GM23338 (cell line): Measurements from ENCODE around the gene KSR2. TPM values are rescaled to one million over a fixed set of nuclear protein-coding genes. Genes with fewer than 3 reads are reported as not detected.

Experiments used
- ATAC-seq: fragments of 200-7000 bp; cut with Tn5 transposase; 3 replicates; pipeline ENCODE4 v1.9.1; 2020
- DNase-seq: peaks from one replicate; pipeline ENCODE4 v3.0.0-alpha.2; 2015; ENCODE audit warnings: low spot score
- H2AFZ ChIP-seq: fragments of 200-600 bp; sonication (generic); 2 replicates; pipeline ENCODE4 v1.8.0; 2016; ENCODE audit warnings: antibody characterized with exemption, mild to moderate bottlenecking, moderate library complexity
- H3F3A ChIP-seq: fragments of 200-600 bp; sonication (generic); replicated peaks from 2 replicates; pipeline ENCODE4 v1.8.0; 2017; ENCODE audit warnings: antibody characterized with exemption, mixed run types, low read depth
- H3K27ac ChIP-seq: fragments of 200-600 bp; sonication (generic); 2 replicates; pipeline ENCODE4 v1.6.1; 2016; ENCODE audit warnings: low read depth
- H3K27me3 ChIP-seq: fragments of 200-600 bp; sonication (generic); 2 replicates; pipeline ENCODE4 v1.8.0; 2016; ENCODE audit warnings: mild to moderate bottlenecking, mixed run types, moderate library complexity; ENCODE audit not compliant: insufficient read depth
- H3K36me3 ChIP-seq: fragments of 200-600 bp; sonication (generic); 2 replicates; pipeline ENCODE4 v1.8.0; 2016; ENCODE audit warnings: mild to moderate bottlenecking; ENCODE audit not compliant: insufficient read depth
- H3K4me1 ChIP-seq: fragments of 200-600 bp; sonication (generic); 2 replicates; pipeline ENCODE4 v1.8.0; 2016; ENCODE audit warnings: mild to moderate bottlenecking, moderate library complexity; ENCODE audit not compliant: insufficient read depth
- H3K4me2 ChIP-seq: fragments of 200-600 bp; sonication (generic); 2 replicates; pipeline ENCODE4 v1.7.1; 2017; ENCODE audit warnings: mixed run types
- H3K4me3 ChIP-seq: fragments of 200-600 bp; sonication (generic); 2 replicates; pipeline ENCODE4 v1.6.1; 2016; ENCODE audit warnings: mixed run types
- H3K79me2 ChIP-seq: fragments of 200-600 bp; sonication (generic); replicated peaks from 2 replicates; pipeline ENCODE4 v1.8.0; 2017; ENCODE audit warnings: mild to moderate bottlenecking; ENCODE audit not compliant: insufficient read depth
- H3K9me2 ChIP-seq: fragments of 200-600 bp; sonication (generic); 2 replicates; pipeline ENCODE4 v1.8.0; 2017; ENCODE audit not compliant: insufficient read depth
- H4K20me1 ChIP-seq: fragments of 200-600 bp; sonication (generic); replicated peaks from 2 replicates; pipeline ENCODE4 v1.8.0; 2017; ENCODE audit warnings: mild to moderate bottlenecking; ENCODE audit not compliant: insufficient read depth
- H3K27ac Mint-ChIP-seq: 2 replicates; pipeline ENCODE4 v1.8.0; 2020; ENCODE audit warnings: inconsistent platforms, mild to moderate bottlenecking, moderate library complexity, mixed read lengths
- H3K27me3 Mint-ChIP-seq: 3 replicates; pipeline ENCODE4 v1.8.0; 2022; ENCODE audit warnings: low read depth, mild to moderate bottlenecking, moderate library complexity, mixed read lengths, inconsistent platforms; ENCODE audit not compliant: insufficient read depth, poor library complexity
- H3K36me3 Mint-ChIP-seq: 3 replicates; pipeline ENCODE4 v1.8.0; 2021; ENCODE audit warnings: low read depth, mild to moderate bottlenecking, inconsistent platforms, moderate library complexity, mixed read lengths
- H3K4me1 Mint-ChIP-seq: 3 replicates; pipeline ENCODE4 v1.8.0; 2020; ENCODE audit warnings: mild to moderate bottlenecking, inconsistent platforms, mixed read lengths
- H3K4me3 Mint-ChIP-seq: 3 replicates; pipeline ENCODE4 v1.8.0; 2021; ENCODE audit warnings: moderate library complexity, mild to moderate bottlenecking, inconsistent platforms, mixed read lengths
- H3K9me3 Mint-ChIP-seq: 3 replicates; pipeline ENCODE4 v1.8.0; 2020; ENCODE audit warnings: moderate library complexity, mild to moderate bottlenecking, inconsistent platforms, mixed read lengths
- CREB1 ChIP-seq: fragments of 250-450 bp; sonication (Bioruptor Pico); IDR thresholded peaks from 2 replicates; pipeline ENCODE4 v1.5.0; 2020; ENCODE audit warnings: low read depth, mild to moderate bottlenecking, moderate library complexity
- POLR2AphosphoS5 ChIP-seq: IDR thresholded peaks from 2 replicates; pipeline ENCODE4 v1.6.1; 2016; ENCODE audit warnings: antibody characterized with exemption, low read depth
- ZNF331 ChIP-seq: fragments of 250-450 bp; sonication (Bioruptor Pico); IDR thresholded peaks from 2 replicates; pipeline ENCODE4 v1.5.0; 2020; ENCODE audit warnings: low read depth, mild to moderate bottlenecking, moderate library complexity
- polyA plus RNA-seq: library from polyadenylated mRNA; unstranded; fragments of >200 nt; fragmentation: Nextera tagmentation; extraction: Ambion mirVana; gene quantifications from 2 replicates; pipeline ENCODE4 v1.2.1, GENCODE V29; 2016
- total RNA-seq: library from RNA; depleted of rRNA; stranded (reverse); fragments of >200 nt; shearing (Covaris generic); gene quantifications from 2 replicates; pipeline ENCODE4 v1.2.3, GENCODE V29; 2014
- TF ChIP-seq, protein P1 (sequence below): fragments of 250-450 bp; sonication (Bioruptor Pico); IDR thresholded peaks from 2 replicates; pipeline ENCODE4 v1.5.0; 2020; ENCODE audit warnings: mild to moderate bottlenecking, moderate library complexity
- TF ChIP-seq, protein P2 (sequence below), 2 experiments: fragments of 200-600 bp in 1 of 2; sonication (generic) in 1 of 2; conservative IDR thresholded peaks; 2 replicates each; pipeline versions ENCODE4 v1.5.1 to v1.6.1; 2016 to 2017; ENCODE audit warnings: antibody characterized with exemption in 2 of 2, low read depth in 2 of 2, mild to moderate bottlenecking in 2 of 2, moderate library complexity in 1 of 2

KSR2 gene
- total and polyA plus RNA-seq, 2 experiments from 2014 or later, result 1.1 to 2.7 TPM

GRCh38 chr12:118015306-118015705, 46.5 kb upstream of the KSR2 start:
- H3K9me3 Mint-ChIP-seq, result no peaks in the 10 kb centered on the region
- H3K27me3 Mint-ChIP-seq, result peaks cover 11% of the 10 kb centered on the region
- no peak overlapping the region for H3K4me3 ChIP-seq
- peaks cover 13% of the 10 kb centered on the region for H3K4me1 Mint-ChIP-seq
- peak overlapping the region; percentile 90 for H2AFZ ChIP-seq
- H3K36me3 Mint-ChIP-seq, result peaks cover 23% of the 10 kb centered on the region
- no peak overlapping the region for H3K27ac Mint-ChIP-seq
- ATAC-seq, result no peak
- no peak overlapping the region for H3K4me2 ChIP-seq
- TF ChIP-seq CREB1 (CRISPR knock-in tag) (no peak), POLR2AphosphoS5 (no peak)
- TF ChIP-seq, protein P1, sequence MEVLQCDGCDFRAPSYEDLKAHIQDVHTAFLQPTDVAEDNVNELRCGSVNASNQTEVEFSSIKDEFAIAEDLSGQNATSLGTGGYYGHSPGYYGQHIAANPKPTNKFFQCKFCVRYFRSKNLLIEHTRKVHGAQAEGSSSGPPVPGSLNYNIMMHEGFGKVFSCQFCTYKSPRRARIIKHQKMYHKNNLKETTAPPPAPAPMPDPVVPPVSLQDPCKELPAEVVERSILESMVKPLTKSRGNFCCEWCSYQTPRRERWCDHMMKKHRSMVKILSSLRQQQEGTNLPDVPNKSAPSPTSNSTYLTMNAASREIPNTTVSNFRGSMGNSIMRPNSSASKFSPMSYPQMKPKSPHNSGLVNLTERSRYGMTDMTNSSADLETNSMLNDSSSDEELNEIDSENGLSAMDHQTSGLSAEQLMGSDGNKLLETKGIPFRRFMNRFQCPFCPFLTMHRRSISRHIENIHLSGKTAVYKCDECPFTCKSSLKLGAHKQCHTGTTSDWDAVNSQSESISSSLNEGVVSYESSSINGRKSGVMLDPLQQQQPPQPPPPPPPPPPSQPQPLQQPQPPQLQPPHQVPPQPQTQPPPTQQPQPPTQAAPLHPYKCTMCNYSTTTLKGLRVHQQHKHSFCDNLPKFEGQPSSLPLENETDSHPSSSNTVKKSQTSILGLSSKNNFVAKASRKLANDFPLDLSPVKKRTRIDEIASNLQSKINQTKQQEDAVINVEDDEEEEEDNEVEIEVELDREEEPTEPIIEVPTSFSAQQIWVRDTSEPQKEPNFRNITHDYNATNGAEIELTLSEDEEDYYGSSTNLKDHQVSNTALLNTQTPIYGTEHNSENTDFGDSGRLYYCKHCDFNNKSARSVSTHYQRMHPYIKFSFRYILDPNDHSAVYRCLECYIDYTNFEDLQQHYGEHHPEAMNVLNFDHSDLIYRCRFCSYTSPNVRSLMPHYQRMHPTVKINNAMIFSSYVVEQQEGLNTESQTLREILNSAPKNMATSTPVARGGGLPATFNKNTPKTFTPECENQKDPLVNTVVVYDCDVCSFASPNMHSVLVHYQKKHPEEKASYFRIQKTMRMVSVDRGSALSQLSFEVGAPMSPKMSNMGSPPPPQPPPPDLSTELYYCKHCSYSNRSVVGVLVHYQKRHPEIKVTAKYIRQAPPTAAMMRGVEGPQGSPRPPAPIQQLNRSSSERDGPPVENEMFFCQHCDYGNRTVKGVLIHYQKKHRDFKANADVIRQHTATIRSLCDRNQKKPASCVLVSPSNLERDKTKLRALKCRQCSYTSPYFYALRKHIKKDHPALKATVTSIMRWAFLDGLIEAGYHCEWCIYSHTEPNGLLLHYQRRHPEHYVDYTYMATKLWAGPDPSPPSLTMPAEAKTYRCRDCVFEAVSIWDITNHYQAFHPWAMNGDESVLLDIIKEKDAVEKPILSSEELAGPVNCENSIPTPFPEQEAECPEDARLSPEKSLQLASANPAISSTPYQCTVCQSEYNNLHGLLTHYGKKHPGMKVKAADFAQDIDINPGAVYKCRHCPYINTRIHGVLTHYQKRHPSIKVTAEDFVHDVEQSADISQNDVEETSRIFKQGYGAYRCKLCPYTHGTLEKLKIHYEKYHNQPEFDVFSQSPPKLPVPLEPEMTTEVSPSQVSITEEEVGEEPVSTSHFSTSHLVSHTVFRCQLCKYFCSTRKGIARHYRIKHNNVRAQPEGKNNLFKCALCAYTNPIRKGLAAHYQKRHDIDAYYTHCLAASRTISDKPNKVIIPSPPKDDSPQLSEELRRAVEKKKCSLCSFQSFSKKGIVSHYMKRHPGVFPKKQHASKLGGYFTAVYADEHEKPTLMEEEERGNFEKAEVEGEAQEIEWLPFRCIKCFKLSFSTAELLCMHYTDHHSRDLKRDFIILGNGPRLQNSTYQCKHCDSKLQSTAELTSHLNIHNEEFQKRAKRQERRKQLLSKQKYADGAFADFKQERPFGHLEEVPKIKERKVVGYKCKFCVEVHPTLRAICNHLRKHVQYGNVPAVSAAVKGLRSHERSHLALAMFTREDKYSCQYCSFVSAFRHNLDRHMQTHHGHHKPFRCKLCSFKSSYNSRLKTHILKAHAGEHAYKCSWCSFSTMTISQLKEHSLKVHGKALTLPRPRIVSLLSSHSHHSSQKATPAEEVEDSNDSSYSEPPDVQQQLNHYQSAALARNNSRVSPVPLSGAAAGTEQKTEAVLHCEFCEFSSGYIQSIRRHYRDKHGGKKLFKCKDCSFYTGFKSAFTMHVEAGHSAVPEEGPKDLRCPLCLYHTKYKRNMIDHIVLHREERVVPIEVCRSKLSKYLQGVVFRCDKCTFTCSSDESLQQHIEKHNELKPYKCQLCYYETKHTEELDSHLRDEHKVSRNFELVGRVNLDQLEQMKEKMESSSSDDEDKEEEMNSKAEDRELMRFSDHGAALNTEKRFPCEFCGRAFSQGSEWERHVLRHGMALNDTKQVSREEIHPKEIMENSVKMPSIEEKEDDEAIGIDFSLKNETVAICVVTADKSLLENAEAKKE, result no peak
- TF ChIP-seq, protein P2, sequence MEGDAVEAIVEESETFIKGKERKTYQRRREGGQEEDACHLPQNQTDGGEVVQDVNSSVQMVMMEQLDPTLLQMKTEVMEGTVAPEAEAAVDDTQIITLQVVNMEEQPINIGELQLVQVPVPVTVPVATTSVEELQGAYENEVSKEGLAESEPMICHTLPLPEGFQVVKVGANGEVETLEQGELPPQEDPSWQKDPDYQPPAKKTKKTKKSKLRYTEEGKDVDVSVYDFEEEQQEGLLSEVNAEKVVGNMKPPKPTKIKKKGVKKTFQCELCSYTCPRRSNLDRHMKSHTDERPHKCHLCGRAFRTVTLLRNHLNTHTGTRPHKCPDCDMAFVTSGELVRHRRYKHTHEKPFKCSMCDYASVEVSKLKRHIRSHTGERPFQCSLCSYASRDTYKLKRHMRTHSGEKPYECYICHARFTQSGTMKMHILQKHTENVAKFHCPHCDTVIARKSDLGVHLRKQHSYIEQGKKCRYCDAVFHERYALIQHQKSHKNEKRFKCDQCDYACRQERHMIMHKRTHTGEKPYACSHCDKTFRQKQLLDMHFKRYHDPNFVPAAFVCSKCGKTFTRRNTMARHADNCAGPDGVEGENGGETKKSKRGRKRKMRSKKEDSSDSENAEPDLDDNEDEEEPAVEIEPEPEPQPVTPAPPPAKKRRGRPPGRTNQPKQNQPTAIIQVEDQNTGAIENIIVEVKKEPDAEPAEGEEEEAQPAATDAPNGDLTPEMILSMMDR (conservative IDR thresholded peaks at IDR 0.05; ENCODE audit: low read depth in 2 of 2), result no peak
- H3K79me2 ChIP-seq, result peaks cover 27% of the 10 kb centered on the region
- no peak for DNase-seq
- H3K9me2 ChIP-seq, result no peaks in the 10 kb centered on the region
- H3K4me3 Mint-ChIP-seq, result no peak overlapping the region
- no peak overlapping the region for H3K27ac ChIP-seq
- H3K27me3 ChIP-seq, result no peaks in the 10 kb centered on the region
- no peaks in the 10 kb centered on the region for H3F3A ChIP-seq
- H4K20me1 ChIP-seq, result peaks cover 5% of the 10 kb centered on the region
- peaks cover 15% of the 10 kb centered on the region for H3K36me3 ChIP-seq
- peaks cover 13% of the 10 kb centered on the region for H3K4me1 ChIP-seq

- Histone ChIP-seq H3K4me1 (peaks cover 13% of the 10 kb centered on the region), H3K4me3 (no peak overlapping the region), H3K4me2 (no peak overlapping the region), H3K36me3 (no peaks in the 10 kb centered on the region), H3K79me2 (peaks cover 14% of the 10 kb centered on the region), H3K27ac (no peak overlapping the region), H2AFZ (no peak overlapping the region), H4K20me1 (peaks cover 5% of the 10 kb centered on the region; the same call in 1 of the 2 replicates), H3K27me3 (no peaks in the 10 kb centered on the region), H3F3A (no peaks in the 10 kb centered on the region), H3K9me2 (no peaks in the 10 kb centered on the region)
- no peak for TF ChIP-seq ZNF331
- no peak for ATAC-seq
- H3K4me3 Mint-ChIP-seq, result no peak overlapping the region
- H3K9me3 Mint-ChIP-seq, result no peaks in the 10 kb centered on the region
- H3K27me3 Mint-ChIP-seq, result peaks cover 10% of the 10 kb centered on the region
- H3K4me1 Mint-ChIP-seq, result peaks cover 13% of the 10 kb centered on the region
- no peak overlapping the region for H3K27ac Mint-ChIP-seq
- peaks cover 8% of the 10 kb centered on the region for H3K36me3 Mint-ChIP-seq
- no peak for DNase-seq
Measured at GRCh38 chr12:118013283-118013682, 44.5 kb upstream of the KSR2 start.
